Kidney glomerular epithelial cell (primary cell): ENCODE data around the gene PROKR1.
A peak's percentile ranks its signal among the peaks of the same experiment; 100 is the strongest.
"Not testable (repeated sequence)": the region's sequence is repeated elsewhere in the genome, so short reads cannot be mapped to it uniquely, and the experiment has no call there.

Experiments
- DNase-seq: peaks from one replicate; lab custom pipeline; 2025; lab: John Stamatoyannopoulos, UW

PROKR1 gene

DNA sequence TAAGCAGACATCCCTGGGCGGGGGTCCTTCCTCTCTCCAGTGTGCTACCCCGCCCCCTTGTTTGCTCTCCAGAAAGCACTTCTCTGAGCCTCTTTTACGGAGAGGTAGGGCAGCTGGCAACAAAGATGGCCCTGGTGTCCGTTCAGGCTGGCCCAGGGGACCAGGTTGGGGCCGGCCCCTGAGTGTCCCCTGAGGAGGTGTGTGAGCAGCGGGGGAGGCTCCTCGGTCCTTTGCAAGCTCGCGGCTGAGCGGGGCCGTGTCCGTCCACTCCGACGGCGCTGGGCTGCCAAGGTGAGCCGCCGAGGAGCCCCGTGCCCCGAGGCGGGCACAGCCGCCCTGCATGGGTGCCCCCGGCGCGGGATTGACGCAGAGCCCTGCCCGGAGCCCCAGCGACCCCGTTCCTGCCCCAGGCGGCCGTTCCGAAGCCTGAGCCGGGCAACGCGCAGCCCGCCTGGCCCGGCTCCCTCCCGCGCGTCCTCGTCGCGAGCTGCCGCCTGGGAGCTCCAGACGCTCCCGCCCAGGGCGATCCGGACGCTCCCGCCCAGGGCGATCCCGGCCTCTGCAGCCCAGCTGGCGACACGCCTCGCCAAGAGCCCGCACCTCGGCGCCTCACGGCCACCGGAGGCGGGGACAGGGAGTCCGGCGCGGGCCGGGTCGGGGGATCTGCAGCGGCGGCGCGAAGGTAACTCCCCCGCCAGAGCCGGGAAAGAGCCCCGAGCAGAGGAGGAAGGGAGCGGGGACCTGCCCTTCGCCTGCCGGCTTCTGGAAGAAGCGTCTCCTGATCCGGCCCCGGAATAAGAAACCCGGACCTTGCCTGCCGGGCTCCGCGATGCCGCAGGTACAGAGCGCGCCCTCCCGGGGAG, at the start of gene PROKR1:
Gene PROKR1, plus strand, starts transcription at position 569 of the 863 bp plus-strand sequence. CDS start 2,243 bp downstream, outside the sequence.
- no peak for DNase-seq

DNA sequence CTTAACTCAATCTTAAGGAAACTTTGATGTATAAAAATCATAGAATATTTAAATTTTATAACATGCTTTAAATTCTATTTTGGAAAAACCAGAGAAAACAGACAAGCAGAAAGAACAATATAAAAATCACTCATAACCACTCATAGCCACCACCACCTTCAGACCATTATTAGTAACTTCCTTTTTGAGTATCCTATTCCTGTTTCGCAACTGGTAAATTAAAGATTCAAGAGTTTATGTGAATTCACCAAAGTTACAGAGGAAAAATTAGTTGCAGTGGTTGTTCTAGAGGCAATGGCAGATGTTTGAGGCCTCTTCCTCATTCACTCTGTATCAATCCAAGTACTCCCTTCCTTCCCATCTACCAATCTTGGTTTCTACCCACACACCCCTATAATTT, 49.3 kb upstream of the PROKR1 start:
- DNase-seq = no peak

DNA sequence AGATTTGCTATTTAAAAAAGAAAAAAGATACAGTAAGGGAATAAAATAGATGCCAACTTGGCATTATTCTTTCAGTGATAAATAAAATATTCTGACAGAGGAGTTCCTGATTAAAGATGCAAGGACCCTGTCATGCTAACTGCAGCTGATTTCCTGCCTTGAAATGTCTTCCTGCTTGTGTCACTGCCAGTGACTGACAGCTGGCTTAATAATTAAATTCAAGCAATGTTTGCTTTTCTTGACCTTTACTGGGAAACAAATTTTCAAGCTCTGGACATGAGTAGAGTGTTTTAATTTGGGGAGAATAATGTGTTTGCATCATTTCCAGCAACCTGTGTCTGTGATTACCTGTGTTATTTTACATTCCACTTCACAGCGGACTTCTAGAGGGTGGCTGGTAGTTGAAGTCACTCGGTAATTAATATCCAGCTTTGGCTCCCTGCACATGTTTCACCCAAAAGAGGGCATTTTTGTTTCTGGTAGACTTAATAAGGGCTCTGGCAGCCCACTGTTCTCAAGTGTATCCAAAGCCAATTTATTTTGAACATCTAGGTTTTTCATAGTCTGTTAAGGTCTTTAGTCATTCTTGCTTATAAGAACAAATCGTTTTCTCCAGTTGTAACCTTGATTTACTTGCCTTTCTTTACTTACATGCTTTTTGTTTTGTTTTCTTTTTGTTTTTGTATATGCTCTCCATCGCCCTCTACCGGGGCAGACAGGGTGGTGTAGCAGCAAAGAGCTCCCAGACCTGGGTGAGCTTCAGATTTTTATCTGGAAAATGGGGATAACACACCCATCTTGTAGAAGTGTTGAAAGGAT, 48.5 kb upstream of the PROKR1 start:
- DNase-seq = peak; percentile 36

DNA sequence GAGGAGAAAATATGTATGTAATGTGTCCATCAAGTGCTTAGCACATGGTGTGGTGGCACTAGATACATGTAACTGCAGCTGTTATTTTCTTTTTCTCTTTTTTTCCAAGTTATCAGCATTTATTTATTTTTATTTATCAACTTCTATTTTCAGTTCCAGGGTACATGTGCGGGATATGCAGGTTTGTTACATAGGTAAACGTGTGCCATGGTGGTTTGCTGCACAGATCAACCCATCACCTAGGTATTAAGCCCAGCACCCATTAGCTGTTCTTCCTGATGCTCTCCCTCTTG, 47.9 kb upstream of the PROKR1 start:
- DNase-seq = not testable (repeated sequence)

DNA sequence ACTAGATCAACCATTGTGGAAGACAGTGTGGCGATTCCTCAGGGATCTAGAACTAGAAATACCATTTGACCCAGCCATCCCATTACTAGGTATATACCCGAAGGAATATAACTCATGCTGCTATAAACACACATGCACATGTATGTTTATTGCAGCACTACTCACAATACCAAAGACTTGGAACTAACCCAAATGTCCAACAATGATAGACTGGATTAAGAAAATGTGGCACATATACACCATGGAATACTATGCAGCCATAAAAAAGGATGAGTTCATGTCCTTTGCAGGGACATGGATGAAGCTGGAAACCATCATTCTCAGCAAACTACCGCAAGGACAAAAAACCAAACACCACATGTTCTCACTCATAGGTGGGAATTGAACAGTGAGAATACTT, 42.9 kb upstream of the PROKR1 start:
- DNase-seq = not testable (repeated sequence)

DNA sequence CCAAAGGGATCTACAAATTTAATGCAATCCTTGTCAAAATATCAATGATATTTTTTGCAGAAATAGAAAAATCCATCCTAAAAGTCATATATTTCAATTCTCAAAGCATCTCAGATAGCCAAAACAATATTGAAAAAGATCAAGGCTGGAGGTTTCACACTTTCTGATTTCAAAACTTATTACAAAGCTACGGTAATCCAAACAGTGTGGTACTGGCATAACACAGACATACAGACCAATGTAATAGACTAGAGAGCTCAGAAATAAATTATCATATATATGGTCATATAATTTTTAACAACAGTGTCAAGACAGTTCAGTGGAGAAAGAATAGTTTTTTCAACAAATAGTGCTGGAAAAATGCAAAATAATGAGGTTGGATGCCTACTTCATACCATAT, 40.3 kb upstream of the PROKR1 start:
- no peak for DNase-seq

DNA sequence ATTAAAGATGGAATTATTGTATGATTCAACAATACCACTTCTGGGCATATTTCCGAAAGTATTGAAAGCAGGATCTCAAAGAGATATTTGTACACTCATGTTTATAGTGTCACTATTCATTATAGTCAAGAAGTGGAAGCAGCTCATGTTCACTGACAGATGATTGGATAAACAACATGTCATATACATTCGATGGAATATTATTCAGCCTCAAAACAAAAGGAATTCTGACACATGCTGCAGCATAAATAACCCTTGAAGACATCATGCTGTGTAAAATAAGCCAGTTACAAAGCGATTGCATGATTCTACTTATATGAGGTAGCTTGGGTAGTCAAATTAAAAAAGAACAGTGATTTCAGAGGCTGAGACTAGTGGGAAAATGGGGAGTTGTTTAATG, 39.3 kb upstream of the PROKR1 start:
- no peak for DNase-seq

DNA sequence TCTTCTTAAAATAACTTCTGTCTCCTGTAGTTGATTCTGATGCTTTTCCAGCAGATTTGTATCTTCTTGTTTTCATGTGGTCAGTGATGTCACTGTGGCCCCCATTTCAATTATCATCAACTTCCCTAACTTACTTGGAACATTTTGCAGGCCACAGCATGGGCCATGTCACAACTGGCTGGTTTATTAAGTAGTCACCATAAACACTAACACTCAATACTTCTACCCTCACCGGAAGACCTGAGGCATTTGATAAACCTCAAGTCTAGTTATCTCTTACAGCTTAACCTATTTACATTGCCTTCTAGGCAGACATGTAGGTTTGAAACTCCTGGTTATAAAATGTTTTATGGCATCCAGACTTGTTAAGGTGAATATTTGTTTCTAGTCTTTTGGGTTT, 37.4 kb upstream of the PROKR1 start:
- DNase-seq = no peak

DNA sequence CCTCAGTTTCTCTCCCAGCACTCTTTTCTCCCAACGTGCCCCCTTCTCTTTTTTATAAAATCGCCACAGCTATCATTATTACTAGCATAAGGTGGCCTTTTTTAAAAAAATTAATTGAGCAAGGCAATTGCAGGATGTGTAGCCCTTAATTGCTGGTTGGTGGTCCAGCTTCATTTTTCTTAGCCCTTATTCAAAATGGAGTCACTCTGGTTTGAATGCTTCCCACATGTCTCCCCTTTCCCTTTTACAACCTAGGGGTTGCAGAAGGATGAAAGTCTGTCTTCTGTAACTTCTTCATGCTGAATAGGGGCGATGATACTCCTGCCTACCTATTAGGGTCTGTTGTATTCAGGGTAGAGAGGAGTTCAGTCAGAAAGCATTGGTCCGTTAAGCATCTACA, 36.6 kb upstream of the PROKR1 start:
- DNase-seq = no peak

DNA sequence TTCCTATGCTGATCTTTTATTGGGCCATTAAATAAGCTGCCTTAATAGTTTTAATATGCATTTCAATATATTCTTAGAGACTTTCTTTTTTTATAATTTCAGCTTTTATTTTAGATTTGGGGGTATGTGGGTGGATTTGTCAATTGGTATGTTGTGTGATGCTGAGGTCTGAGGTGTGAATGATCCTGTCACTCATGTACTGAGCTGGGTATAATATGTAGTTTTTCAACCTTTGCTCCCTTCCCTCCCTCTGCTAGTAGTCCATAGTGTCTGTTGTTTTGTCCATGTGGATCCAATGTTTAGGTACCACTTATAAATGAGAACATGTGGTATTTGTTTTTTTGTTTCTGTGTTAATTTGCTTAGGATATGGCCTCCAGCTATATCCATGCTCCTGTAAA, 35.5 kb upstream of the PROKR1 start:
- no peak for DNase-seq

DNA sequence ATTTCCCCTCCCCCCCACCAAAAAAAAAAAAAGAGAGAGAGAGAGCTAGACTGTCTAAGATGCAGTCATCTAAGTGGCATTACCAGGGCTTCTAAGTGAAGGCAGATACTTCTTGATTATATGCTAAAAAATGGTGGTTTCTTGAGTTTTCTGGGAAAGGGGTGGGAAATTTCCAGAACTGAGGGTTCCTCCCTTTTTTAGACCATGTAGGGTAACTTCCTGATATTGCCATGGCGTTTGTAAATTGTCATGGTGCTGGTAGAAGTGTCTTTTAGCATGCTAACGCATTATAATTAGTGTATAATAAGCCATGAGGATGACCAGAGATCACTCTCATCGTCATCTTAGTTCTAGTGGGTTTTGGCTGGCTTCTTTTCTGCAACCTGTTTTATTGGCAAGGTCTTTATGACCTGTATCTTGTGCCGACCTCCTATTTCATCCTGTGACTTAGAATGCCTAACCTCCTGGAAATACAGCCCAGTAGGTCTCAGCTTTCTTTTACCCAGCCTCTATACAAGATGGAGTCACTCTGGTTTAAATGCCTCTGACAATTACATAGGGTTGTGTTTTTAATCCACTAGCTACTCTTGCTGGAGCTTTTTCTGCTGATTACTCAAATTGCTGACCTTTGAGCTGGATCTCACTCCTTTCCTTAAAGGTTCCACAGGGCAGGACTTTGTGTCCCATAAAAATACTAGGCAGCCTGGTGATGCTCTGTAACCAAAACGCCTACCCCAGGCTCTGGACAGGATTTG, 30.4 kb upstream of the PROKR1 start:
- DNase-seq = no peak

DNA sequence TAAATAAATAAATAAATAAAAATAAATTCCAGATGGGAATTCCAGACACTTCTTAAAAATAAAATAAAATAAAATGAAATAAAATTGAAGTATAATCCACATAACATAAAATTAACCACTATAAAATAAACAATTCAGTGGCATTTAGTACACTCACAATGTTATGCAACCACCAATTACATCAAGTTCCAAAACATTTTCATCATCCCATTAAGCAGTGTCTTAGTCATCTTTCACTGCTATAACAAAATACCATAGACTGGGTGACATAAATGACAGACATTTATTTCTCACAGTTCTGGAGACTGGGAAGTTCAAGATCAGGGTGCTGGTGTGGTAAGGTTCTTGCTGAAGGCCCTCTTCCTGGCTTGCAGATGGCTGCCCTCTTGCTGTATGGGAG, 22.6 kb upstream of the PROKR1 start:
- no peak for DNase-seq

DNA sequence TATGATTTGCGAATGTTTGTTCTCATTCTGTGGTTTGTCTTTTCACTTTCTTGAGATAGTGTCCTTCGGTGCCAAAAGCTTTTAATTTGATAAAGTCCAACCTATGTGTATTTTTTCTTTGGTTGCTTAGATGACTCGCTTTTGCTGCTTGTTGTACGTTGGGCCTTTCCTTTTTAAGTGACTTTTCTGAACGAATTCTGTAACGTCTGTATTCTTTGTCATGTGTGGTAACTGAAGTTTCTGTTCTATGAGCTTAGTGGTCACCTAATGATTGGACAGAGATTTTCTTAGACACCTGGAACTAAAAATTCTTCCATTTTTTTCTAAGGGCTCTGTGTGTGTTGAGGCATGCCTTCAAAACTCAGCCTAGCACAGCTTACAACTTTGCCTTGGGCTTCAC, 19.6 kb upstream of the PROKR1 start:
- DNase-seq = no peak

DNA sequence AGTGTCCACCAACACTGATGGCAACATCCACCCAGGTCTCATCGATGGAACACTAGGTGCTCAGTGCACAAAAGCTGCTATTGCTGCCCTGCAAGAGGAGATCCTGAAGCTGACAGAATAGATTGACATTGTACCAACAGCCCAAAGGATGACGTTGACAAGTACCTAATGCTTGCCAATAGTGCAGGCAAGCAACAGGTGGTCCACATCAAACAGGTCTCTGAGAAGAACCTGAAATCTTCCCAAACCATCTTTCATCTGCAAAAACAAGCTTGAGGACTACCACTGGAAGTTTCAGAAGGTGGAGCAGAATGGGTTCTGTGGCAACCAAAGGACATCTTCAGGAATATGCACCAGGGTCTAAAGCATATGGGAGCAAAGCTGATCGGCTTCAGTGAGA, 15.8 kb upstream of the PROKR1 start:
- DNase-seq = no peak

DNA sequence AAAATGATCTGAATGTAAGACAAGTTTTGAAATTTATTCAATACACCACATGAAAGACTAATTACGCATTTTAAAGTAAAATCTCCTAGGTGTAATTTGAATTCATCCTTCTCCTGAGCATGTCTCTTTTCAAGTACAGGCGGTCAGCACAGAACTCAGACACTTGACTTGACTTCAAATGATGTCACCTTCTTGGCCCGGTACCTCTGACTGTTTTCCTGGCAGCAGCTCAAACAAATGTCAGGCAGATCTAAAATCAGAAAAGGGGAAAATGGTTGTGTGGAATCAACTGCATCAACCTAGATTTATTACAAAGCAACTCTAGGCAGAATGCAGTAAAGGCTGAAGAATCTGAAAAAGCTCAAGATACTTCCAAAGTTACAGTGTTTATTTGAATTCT, 11.4 kb upstream of the PROKR1 start:
- DNase-seq = no peak

DNA sequence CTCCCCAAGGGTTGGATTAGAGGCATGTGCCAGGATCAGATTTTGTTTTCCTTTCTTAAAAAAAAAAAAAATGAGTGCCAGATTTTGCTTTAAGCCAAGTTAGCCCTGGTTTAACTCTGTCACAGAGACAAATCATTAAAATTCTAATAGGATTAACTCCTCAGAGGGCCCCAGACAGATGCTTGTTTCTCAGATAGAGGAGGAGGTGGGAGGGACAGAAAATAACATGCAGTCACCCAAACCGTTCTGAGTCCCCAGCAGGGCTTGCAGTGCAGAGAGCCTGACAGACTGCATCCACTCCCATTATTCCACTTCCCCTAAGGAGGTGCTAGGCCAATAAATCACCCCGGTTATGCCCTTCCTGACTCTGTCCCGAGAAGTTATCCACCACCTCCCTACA, 6.3 kb upstream of the PROKR1 start:
- no peak for DNase-seq

DNA sequence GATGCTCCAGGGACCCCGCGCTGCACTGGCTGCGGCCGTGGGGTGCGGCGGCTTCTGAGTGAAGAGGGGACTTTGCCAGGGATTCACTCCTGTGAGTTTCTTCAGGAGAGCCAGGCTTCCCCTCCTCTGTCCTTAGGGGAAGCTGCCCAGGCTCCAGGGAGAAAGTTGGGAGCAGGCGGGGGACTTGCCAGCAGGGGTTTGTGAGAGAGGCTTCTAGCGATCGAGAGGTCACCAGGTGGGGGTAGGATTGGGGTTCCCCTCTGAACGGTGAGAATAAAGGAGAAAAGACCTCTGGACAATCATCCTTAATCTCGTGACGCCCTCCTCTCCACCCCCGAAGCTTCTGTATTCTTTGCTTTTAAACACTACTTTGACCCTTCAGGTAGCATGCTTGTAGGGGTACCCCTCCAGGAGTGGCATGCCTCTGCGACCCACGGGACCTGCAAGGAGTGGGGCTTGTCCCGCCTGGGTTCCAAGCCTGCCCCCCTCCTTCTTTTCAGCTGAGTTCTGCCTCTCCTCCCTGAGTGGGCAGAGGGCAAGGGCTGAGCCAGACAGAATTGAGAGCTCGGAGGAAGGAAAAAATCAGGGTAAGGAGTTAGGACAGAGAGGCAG, 601 bp downstream of the PROKR1 start:
- no peak for DNase-seq

DNA sequence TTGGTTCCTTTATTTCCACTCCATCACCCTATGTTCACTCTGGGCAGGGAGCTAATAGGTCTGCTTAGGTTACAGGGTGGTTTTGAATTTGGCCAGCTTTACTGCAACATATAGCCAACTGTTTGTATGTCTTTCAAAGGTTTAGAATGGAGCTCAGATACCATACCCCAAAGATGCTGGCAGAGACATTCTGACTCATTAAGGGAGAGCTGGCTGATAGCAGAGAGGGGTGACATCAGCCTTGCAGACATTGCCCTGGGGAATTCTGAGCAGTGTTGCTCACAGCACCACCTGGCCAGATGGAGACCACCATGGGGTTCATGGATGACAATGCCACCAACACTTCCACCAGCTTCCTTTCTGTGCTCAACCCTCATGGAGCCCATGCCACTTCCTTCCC, 2.1 kb downstream of the PROKR1 start:
- DNase-seq = no peak

DNA sequence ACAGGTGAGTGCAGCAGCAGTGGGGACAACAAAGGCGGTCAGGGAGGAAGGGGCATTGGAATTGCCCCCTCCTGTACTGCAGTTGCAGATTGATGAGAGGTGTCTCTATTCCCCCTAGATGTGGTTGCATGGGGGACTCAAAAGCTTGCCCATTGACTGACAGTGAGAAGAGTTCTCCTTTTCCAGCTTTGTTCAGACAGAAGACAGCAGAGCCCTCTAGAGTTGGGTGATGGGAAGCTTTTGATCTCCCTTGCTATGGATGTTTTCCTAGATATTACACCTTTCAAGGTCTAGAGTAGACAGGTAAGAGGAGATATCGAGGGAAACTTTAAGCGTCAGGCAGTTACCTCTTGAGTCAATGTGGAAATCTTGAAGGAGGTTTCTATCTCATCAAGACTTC, 2.9 kb downstream of the PROKR1 start:
- no peak for DNase-seq

DNA sequence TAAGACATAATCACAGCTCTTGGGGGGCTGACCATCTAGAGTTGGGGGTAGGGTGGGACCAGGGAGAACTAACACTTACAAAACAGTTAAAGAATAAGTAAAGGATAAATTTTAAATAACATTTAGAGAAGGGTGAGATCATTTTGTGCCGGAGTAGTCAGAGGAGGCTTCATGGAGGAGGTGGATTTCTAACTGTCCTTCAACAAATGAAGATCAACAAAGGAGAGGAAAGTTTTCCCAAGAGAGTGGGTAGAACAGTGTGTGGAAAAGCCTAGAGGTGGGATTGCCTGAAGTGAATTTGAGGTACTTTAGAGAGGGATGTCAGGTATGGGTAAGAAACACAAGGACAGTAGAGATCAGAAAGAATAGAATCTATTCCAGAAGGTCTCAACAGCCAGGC, 7.3 kb downstream of the PROKR1 start:
- DNase-seq = no peak

DNA sequence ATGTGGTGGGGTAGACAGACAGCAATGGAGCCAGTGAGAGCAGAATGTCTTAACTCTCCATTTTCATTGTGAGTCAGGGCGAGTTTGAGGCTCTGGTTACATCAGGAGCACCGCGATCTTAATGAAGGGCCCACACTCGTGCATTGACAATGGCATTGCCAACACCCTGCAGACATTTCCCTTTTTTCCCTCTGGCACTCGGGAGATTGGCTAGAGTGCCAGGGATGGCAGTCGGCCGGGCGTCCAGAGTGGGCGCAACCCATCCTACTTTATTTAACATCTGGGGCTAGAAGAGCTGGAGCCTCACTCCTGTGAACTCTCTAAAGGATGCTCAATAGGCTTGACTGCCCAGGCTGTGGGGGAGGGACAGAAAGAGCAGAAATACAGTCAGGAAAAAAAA, 9.7 kb downstream of the PROKR1 start:
- no peak for DNase-seq

DNA sequence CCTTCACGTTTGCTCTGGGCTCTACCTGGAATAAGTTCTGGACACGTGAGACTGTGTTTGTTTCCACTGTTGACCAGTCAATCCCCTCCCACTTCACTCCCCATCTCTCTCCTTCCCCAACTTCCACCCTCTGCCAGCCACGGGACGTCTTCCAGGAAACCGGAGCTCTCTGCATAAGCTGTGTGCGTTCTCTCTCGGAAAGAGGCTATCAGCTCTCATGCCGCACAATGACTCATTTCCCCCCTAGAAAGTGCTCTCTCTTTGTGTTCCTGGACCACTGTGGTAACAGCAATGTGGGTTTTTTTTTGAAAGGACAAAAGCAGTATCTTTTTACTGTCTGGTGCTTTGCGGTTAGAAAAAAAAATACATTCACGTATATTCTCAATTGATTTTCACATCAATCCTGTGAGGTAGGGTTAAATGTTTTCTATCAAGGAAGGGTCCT, 10.2 kb downstream of the PROKR1 start:
- DNase-seq = peak; percentile 28
